Spleen (tissue), 11 donors: Measurements from ENCODE around the gene SH3BP5L. TPM values are rescaled to one million over a fixed set of nuclear protein-coding genes. Genes with fewer than 3 reads are reported as not detected.

Experiments used
- DNase-seq: peaks from one replicate; pipeline ENCODE4 v3.0.0-alpha.2; 2020
- H3K27ac ChIP-seq, 8 donors: fragments of 200-600 bp; sonication (generic) in 7 of 8; 1 replicate in 4 of 8; 2 replicates in 4 of 8; pipeline versions ENCODE4 v1.5.0 to v1.8.0; 2016 to 2021; ENCODE audit warnings: inconsistent platforms in 4 of 8, mild to moderate bottlenecking in 4 of 8, moderate library complexity in 1 of 8
- H3K27me3 ChIP-seq, 7 donors: fragments of 200-600 bp; sonication (generic) in 6 of 7; replicated peaks in 1 of 7; 1 replicate in 4 of 7; 2 replicates in 3 of 7; pipeline versions ENCODE4 v1.5.0 to v1.8.0; 2016 to 2021; ENCODE audit warnings: inconsistent platforms in 3 of 7, mild to moderate bottlenecking in 1 of 7
- H3K36me3 ChIP-seq, 6 donors: fragments of 200-600 bp; sonication (generic) in 5 of 6; 1 replicate in 4 of 6; 2 replicates in 2 of 6; pipeline versions ENCODE4 v1.5.0 to v1.8.0; 2016 to 2021; ENCODE audit warnings: inconsistent platforms in 2 of 6
- H3K4me1 ChIP-seq, 6 donors: fragments of 200-600 bp; sonication (generic) in 5 of 6; 1 replicate in 3 of 6; 2 replicates in 3 of 6; pipeline versions ENCODE4 v1.5.0 to v1.8.0; 2016 to 2021; ENCODE audit warnings: inconsistent platforms in 3 of 6
- H3K4me3 ChIP-seq, 8 donors: fragments of 200-600 bp; sonication (generic) in 7 of 8; 1 replicate in 4 of 8; 2 replicates in 4 of 8; pipeline versions ENCODE4 v1.5.0 to v1.8.0; 2016 to 2021; ENCODE audit warnings: inconsistent platforms in 4 of 8, mild to moderate bottlenecking in 4 of 8, moderate library complexity in 2 of 8
- H3K9me3 ChIP-seq, 8 donors: fragments of 200-600 bp; sonication (generic) in 7 of 8; 1 replicate in 4 of 8; 2 replicates in 4 of 8; pipeline versions ENCODE4 v1.5.0 to v1.8.0; 2016 to 2021; ENCODE audit warnings: inconsistent platforms in 4 of 8
- CTCF ChIP-seq, 11 experiments: fragments of 200-600 bp in 7 of 11; fragments of 450-650 bp in 4 of 11; sonication (generic) in 4 of 11; IDR thresholded peaks in 8 of 11; conservative IDR thresholded peaks in 3 of 11; 1 replicate in 7 of 11; 2 replicates in 4 of 11; pipeline versions ENCODE4 v1.4.0 to v1.8.0; 2016 to 2021; ENCODE audit warnings: antibody characterized with exemption in 11 of 11, inconsistent platforms in 4 of 11, mild to moderate bottlenecking in 1 of 11
- POLR2A ChIP-seq, 3 donors: fragments of 450-650 bp; IDR thresholded peaks; one replicate each; pipeline ENCODE4 v1.5.1; 2017; ENCODE audit warnings: antibody characterized with exemption in 3 of 3, mild to moderate bottlenecking in 1 of 3
- POLR2AphosphoS5 ChIP-seq, 3 donors: sonication (generic); formaldehyde crosslinking; IDR thresholded peaks; one replicate each; pipeline ENCODE4 v1.5.1; 2017; ENCODE audit warnings: antibody characterized with exemption in 3 of 3
- WGBS, 5 donors: extraction: QIAGEN DNeasy Blood & Tissue Kit in 3 of 5; methylation state at CpG; one replicate each; pipeline versions ENCODE4 v1.1.5 to v1.1.7; 2013 to 2018; 5-methylcytosine and 5-hydroxymethylcytosine counted together
- intact Hi-C: fragments of 100-400 bp; cut with DNase I; formaldehyde crosslinking; loops from one replicate; pipeline ENCODE4 v1.15.0; 2023; ENCODE audit warnings: low total_unique reads
- polyA plus RNA-seq, 3 donors: library from polyadenylated mRNA; stranded (reverse); fragments of 200-250 nt; gene quantifications; one replicate each; pipeline ENCODE4 v1.2.1, GENCODE V29; 2013
- total RNA-seq, 7 donors: library from RNA; depleted of rRNA in 3 of 7; stranded (reverse); fragments of >200 nt in 3 of 7; fragmentation: NEBNext Ultra II Directional in 4 of 7; extraction: Animal tissue kit (Norgen Biotek cat#: 25700) in 4 of 7; gene quantifications; one replicate each; pipeline versions ENCODE4 v1.1.0 to v1.2.1, GENCODE V29; 2016 to 2021
- donor health status: healthy with polysubstance abuse.
- donor health status: DM: no; HTN: no; CAD: no; lungs with moderate emphysema.
- donor health status: DM: no; HTN: no; CAD: no.
- donor health status: Bipolar disorder and iron deficiency.
- donor health status: healthy.
- donor health status: DM: no; HTN: no; CAD: no.
- donor health status: DM: yes; HTN: yes; CAD: no.

The SH3BP5L gene
- total and polyA plus RNA-seq, 10 donors, result 10.1 to 43.3 (median 30.6) TPM

GRCh38 chr1:248812736-248813425 is 12.8 kb downstream of the SH3BP5L start:
- TF ChIP-seq POLR2AphosphoS5 (IDR thresholded peaks at IDR 0.05), result peak in 1 of 3 donors; percentile 24
- TF ChIP-seq CTCF (IDR thresholded peaks at IDR 0.05 in 8 of 11, conservative IDR thresholded peaks at IDR 0.05 in 3 of 11), result no peak
- no peak for TF ChIP-seq POLR2A (IDR thresholded peaks at IDR 0.05)
- H3K36me3 ChIP-seq, result peaks cover 7 to 83% (median 59%) of the 10 kb centered on the region in 6 donors
- peak overlapping the region in 1 of 8 donors; percentile 59 for H3K27ac ChIP-seq
- no peaks in the 10 kb centered on the region for H3K27me3 ChIP-seq
- peaks cover 14 to 69% (median 36%) of the 10 kb centered on the region in 6 donors for H3K4me1 ChIP-seq
- H3K4me3 ChIP-seq, result no peak overlapping the region
- DNase-seq, result no peak
- intact Hi-C loops, result no loop called here
- no peaks in the 10 kb centered on the region for H3K9me3 ChIP-seq
- WGBS, 5 donors, result 93 to 96% (median 95%) methylated on average over 23 of the region's 23 CpGs

- H3K4me3 ChIP-seq, result no peak overlapping the region
- H3K36me3 ChIP-seq, result peaks cover 7 to 76% (median 57%) of the 10 kb centered on the region in 6 donors
- no peaks in the 10 kb centered on the region for H3K9me3 ChIP-seq
- DNase-seq, result peak; percentile 75
- intact Hi-C loops, result no loop called here
- TF ChIP-seq POLR2A (IDR thresholded peaks at IDR 0.05) (no peak), CTCF (IDR thresholded peaks at IDR 0.05 in 8 of 11, conservative IDR thresholded peaks at IDR 0.05 in 3 of 11) (no peak), POLR2AphosphoS5 (IDR thresholded peaks at IDR 0.05) (peak in 2 of 3 donors; percentile 16 to 64)
- H3K27me3 ChIP-seq, result no peaks in the 10 kb centered on the region
- WGBS, 5 donors, result 91 to 94% (median 92%) methylated on average over 52 to 57 of the region's 57 CpGs
- H3K27ac ChIP-seq, result peak overlapping the region in 2 of 8 donors; percentile 58 to 59
- H3K4me1 ChIP-seq, result peaks cover 9 to 69% (median 34%) of the 10 kb centered on the region in 6 donors
Observed at GRCh38 chr1:248811514-248812490, 13.9 kb downstream of the SH3BP5L start.

- Histone ChIP-seq H3K36me3 (peaks cover 6 to 68% (median 49%) of the 10 kb centered on the region in 6 donors), H3K4me1 (peaks cover 15 to 69% (median 35%) of the 10 kb centered on the region in 6 donors), H3K27ac (peak overlapping the region in 5 of 8 donors; percentile 16 to 59 (median 27)), H3K9me3 (no peaks in the 10 kb centered on the region), H3K27me3 (no peaks in the 10 kb centered on the region), H3K4me3 (no peak overlapping the region)
- TF ChIP-seq CTCF (IDR thresholded peaks at IDR 0.05 in 8 of 11, conservative IDR thresholded peaks at IDR 0.05 in 3 of 11) (no peak), POLR2A (IDR thresholded peaks at IDR 0.05) (no peak), POLR2AphosphoS5 (IDR thresholded peaks at IDR 0.05) (peak in 1 of 3 donors; percentile 9)
- intact Hi-C loops, result no loop called here
- WGBS, 5 donors, result 57 to 75% (median 60%) methylated on average over 11 to 12 of the region's 12 CpGs
- peak; percentile 73 for DNase-seq
Observed at GRCh38 chr1:248810727-248811513, 14.8 kb downstream of the SH3BP5L start.
